MCF 10A (cell line): ENCODE results near the gene RPS18. TPM values are rescaled to one million over a fixed set of nuclear protein-coding genes. Genes with fewer than 3 reads are reported as not detected.
A peak's percentile ranks its signal among the peaks of the same experiment; 100 is the strongest.

Experiments used
- BruUV-seq: library from RNA; stranded (reverse); fragments of 400-500 nt; replicated peaks from 2 replicates; lab custom pipeline; 2021; lab: Mats Ljungman, UMichigan
- CTCF ChIA-PET: fragments of 300-600 bp; sonication (Branson Sonifier 250); formaldehyde crosslinking; extraction: SDS; loops from one replicate; lab custom pipeline; 2021; ENCODE audit warnings: antibody characterized with exemption, inconsistent platforms; lab: Yijun Ruan, JAX
- POLR2A ChIA-PET: fragments of 300-600, 350-650 bp; sonication (Branson Sonifier 250); formaldehyde crosslinking; extraction: SDS; loops from one replicate; lab custom pipeline; 2020; ENCODE audit warnings: antibody characterized with exemption, inconsistent platforms; lab: Yijun Ruan, JAX
- DNase-seq: peaks from one replicate; pipeline ENCODE4 v3.0.0-alpha.2; 2018; ENCODE audit not compliant: unreplicated experiment
- H3K27ac Mint-ChIP-seq: one replicate; pipeline ENCODE4 v1.8.0; 2022; ENCODE audit warnings: mild to moderate bottlenecking, low read depth, mixed read lengths; ENCODE audit not compliant: unreplicated experiment
- H3K27me3 Mint-ChIP-seq: one replicate; pipeline ENCODE4 v1.8.0; 2022; ENCODE audit warnings: mixed read lengths; ENCODE audit not compliant: insufficient read depth, unreplicated experiment
- H3K36me3 Mint-ChIP-seq: one replicate; pipeline ENCODE4 v1.8.0; 2022; ENCODE audit warnings: mild to moderate bottlenecking, moderate library complexity, mixed read lengths; ENCODE audit not compliant: insufficient read depth, unreplicated experiment
- H3K4me1 Mint-ChIP-seq: one replicate; pipeline ENCODE4 v1.8.0; 2022; ENCODE audit warnings: mixed read lengths; ENCODE audit not compliant: insufficient read depth, unreplicated experiment
- H3K4me3 Mint-ChIP-seq: one replicate; pipeline ENCODE4 v1.8.0; 2022; ENCODE audit warnings: mild to moderate bottlenecking, moderate library complexity, mixed read lengths; ENCODE audit not compliant: unreplicated experiment
- H3K9me3 Mint-ChIP-seq: one replicate; pipeline ENCODE4 v1.8.0; 2022; ENCODE audit warnings: mixed read lengths; ENCODE audit not compliant: unreplicated experiment
- intact Hi-C: fragments of 100-400 bp; cut with micrococcal nuclease; formaldehyde crosslinking; loops from 2 replicates; pipeline ENCODE4 v1.14.1; 2022
- total RNA-seq: library from RNA; stranded (reverse); gene quantifications from 2 replicates; pipeline ENCODE4 v1.2.3, GENCODE V29; 2022
- TF ChIP-seq, protein P1 (sequence below): fragments of 200-600 bp; IDR thresholded peaks from one replicate; pipeline ENCODE4 v1.8.0; 2022; ENCODE audit warnings: antibody characterized with exemption, mild to moderate bottlenecking; ENCODE audit not compliant: unreplicated experiment

Gene RPS18
- total RNA-seq, 1 experiment from 2014 or later = 4,063 TPM

DNA sequence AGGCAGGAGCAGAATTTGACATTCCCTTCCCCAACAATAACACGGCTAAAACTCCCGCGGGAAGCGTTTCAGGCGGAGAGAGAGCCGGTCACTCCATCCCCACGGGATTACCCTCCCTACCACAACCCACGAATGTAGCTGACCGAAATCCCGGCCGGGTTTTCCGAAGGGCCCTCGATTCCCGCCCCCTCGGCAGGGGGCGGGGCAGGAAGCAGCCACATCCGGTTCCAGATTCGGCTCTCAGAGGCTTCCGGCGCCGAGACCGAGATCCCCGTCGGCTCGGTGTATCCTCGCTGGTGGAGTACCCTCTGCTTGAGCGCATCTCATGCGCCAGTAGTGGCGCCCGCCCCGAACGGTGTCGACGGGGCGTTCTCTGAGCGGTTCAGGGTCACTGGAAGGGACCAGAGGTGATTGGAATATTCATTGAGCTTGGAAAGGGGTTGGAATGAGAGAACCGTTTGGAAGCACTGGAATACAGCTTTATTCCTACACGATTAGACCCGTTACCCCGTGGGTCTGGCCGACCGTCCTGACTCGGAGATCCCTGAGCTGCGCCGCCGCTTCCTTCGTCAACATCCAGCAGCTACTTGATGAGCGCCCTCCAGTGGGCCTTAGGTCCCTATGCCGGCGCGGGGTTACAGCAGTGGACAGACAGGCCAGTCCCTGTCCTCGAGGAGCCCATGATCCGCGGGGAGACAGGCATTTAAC is 27.5 kb downstream of the RPS18 start:
- H3K4me3 Mint-ChIP-seq = peak overlapping the region; percentile 96
- H3K27ac Mint-ChIP-seq = peak overlapping the region; percentile 100
- H3K9me3 Mint-ChIP-seq = no peaks in the 10 kb centered on the region
- DNase-seq = peak; percentile 93
- BruUV-seq = TSS peak; percentile 83
- intact Hi-C loops = loop anchor here (1.0 to 5.0 kb wide), 4 partner anchors 21 to 128 kb away; partner anchors contain the start of genes HSD17B8, RXRB and SLC39A7
- TF ChIP-seq, protein P1, sequence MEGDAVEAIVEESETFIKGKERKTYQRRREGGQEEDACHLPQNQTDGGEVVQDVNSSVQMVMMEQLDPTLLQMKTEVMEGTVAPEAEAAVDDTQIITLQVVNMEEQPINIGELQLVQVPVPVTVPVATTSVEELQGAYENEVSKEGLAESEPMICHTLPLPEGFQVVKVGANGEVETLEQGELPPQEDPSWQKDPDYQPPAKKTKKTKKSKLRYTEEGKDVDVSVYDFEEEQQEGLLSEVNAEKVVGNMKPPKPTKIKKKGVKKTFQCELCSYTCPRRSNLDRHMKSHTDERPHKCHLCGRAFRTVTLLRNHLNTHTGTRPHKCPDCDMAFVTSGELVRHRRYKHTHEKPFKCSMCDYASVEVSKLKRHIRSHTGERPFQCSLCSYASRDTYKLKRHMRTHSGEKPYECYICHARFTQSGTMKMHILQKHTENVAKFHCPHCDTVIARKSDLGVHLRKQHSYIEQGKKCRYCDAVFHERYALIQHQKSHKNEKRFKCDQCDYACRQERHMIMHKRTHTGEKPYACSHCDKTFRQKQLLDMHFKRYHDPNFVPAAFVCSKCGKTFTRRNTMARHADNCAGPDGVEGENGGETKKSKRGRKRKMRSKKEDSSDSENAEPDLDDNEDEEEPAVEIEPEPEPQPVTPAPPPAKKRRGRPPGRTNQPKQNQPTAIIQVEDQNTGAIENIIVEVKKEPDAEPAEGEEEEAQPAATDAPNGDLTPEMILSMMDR = peak; percentile 64
- no peaks in the 10 kb centered on the region for H3K27me3 Mint-ChIP-seq
- H3K36me3 Mint-ChIP-seq = peaks cover 59% of the 10 kb centered on the region
- CTCF ChIA-PET = interaction anchor here (0.5 to 1.8 kb wide), 15 partner anchors 9 to 447 kb away, joined by 3 to 18 read pairs (median 4); partner anchors contain the start of genes CUTA, IP6K3, PFDN6 and RPS18
- H3K4me1 Mint-ChIP-seq = peaks cover 28% of the 10 kb centered on the region
- POLR2A ChIA-PET = interaction anchor here (0.5 to 5.5 kb wide), 32 partner anchors 9 to 1327 kb away, joined by 3 to 84 read pairs (median 4); partner anchors contain the start of genes B3GALT4, DXO, HSD17B8 and PFDN6

DNA sequence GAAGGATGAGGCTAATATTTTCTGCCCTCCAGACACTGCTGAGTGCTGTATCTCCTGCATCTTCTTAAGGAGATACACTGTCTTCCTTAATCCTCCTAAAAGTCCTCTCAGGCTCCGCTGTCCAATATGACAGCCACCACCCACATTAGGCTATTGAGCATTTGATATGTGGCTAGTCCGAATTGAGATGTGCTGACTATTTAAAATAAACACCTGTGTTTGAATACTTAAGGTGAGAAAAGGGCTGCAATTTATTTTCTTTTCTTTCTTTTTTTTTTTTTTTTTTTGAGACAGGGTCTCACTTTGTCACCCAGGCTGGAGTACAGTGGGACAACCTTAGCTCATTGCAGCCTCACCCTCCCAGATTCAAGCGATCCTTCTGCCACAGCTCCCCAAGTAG is 30.0 kb downstream of the RPS18 start:
- peaks cover 34% of the 10 kb centered on the region for H3K4me1 Mint-ChIP-seq
- no peaks in the 10 kb centered on the region for H3K9me3 Mint-ChIP-seq
- intact Hi-C loops = no loop called here
- H3K36me3 Mint-ChIP-seq = peaks cover 81% of the 10 kb centered on the region
- TF ChIP-seq, protein P1 = no peak
- H3K4me3 Mint-ChIP-seq = no peak overlapping the region
- no peak overlapping the region for H3K27ac Mint-ChIP-seq
- no peaks in the 10 kb centered on the region for H3K27me3 Mint-ChIP-seq
- ChIA-PET POLR2A (interaction anchor here (0.6 to 1.8 kb wide), 4 partner anchors 8 to 74 kb away, joined by 3 to 17 read pairs (median 4); partner anchors contain the start of gene B3GALT4), CTCF (interaction anchor here (0.9 kb wide), 1 partner anchor 9 kb away, joined by 3 read pairs; no protein-coding TSS in a partner anchor)
- BruUV-seq = no TSS peak
- DNase-seq = no peak

DNA sequence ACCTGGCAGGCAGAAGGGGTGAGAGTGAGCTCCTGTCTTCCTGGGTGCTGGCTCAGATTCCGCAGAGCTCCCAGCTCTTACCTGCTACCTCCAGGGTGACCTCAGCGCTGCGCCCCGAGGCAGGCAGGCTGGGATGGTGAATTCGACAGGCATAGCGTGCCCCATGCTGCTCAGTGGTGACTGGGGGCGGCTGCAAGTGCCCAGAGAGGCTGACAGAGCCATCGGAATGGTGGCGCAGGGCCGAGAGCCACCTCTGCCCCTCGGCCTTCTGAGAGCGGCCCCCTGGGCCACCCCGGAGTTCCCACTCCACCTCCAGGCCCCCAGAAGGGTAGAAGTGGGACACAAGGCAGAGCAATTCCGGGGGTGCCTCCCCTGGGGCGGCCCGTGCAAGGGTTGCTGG is 32.3 kb downstream of the RPS18 start:
- H3K27me3 Mint-ChIP-seq = no peaks in the 10 kb centered on the region
- peaks cover 90% of the 10 kb centered on the region for H3K36me3 Mint-ChIP-seq
- ChIA-PET CTCF (no interaction called here), POLR2A (no interaction called here)
- H3K27ac Mint-ChIP-seq = no peak overlapping the region
- peaks cover 23% of the 10 kb centered on the region for H3K4me1 Mint-ChIP-seq
- H3K9me3 Mint-ChIP-seq = no peaks in the 10 kb centered on the region
- no peak overlapping the region for H3K4me3 Mint-ChIP-seq
- TF ChIP-seq, protein P1 = no peak
- no peak for DNase-seq
- intact Hi-C loops = no loop called here
- no TSS peak for BruUV-seq

DNA sequence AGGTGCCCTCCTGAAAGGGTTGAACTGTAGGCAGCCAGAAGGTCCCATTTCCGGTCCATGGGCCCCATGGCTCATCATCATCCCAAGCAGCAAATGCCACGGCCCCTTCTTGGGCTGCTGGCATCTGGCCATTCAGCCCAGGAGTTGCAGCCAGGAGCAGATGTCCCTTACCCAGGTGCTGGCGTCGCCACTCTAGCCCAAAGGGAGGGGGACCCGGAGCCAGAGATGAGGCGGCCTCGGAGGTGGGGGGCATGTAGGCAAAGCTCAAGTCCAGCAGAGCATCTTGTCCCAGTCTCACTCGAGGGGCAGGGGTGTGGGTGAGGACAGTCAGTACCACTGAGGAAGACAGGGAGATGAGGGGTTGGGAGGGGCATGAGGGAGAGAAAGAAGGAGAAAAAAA is 33.2 kb downstream of the RPS18 start:
- TF ChIP-seq, protein P1 = no peak
- Mint-ChIP-seq H3K27me3 (no peaks in the 10 kb centered on the region), H3K4me1 (peaks cover 18% of the 10 kb centered on the region), H3K9me3 (no peaks in the 10 kb centered on the region), H3K4me3 (no peak overlapping the region), H3K27ac (peak overlapping the region; percentile 46), H3K36me3 (peaks cover 90% of the 10 kb centered on the region)
- CTCF ChIA-PET = no interaction called here
- intact Hi-C loops = no loop called here
- no peak for DNase-seq
- POLR2A ChIA-PET = interaction anchor here (3.6 kb wide), 1 partner anchor 15 kb away, joined by 16 read pairs; the partner anchor contains the start of genes PFDN6 and WDR46
- no TSS peak for BruUV-seq
